ENCODE measurements around the gene PPL.

GRCh38 chr16:4879049-4879448, 57.9 kb downstream of the PPL start:
- TF ChIP-seq TAF1 (IDR thresholded peaks at IDR 0.05; ENCODE audit: low read depth) = no peak
- no peak for TF ChIP-seq TCF12 (IDR thresholded peaks at IDR 0.05; ENCODE audit: low read depth)
- no peak for TF ChIP-seq EP300 (IDR thresholded peaks at IDR 0.05; ENCODE audit: borderline replicate concordance)
- no peak for TF ChIP-seq USF1 (IDR thresholded peaks at IDR 0.05)
- no peak for TF ChIP-seq ZBTB7A (IDR thresholded peaks at IDR 0.05; ENCODE audit: low read depth)
- no peak for TF ChIP-seq MAX (IDR thresholded peaks at IDR 0.05)
